ENCODE measurements around the gene CPSF3. TPM values are rescaled to one million over a fixed set of nuclear protein-coding genes. Genes with fewer than 3 reads are reported as not detected.

The CPSF3 gene
- total and polyA plus RNA-seq, 11 donors, result 12.0 to 27.5 (median 18.3) TPM

- peak overlapping the region; percentile 54 to 98 (median 94) for H3K4me3 ChIP-seq
- peak overlapping the region; percentile 90 to 98 (median 94) for H3K27ac ChIP-seq
- H3K4me1 ChIP-seq, result peaks cover 0 to 59% (median 34%) of the 10 kb centered on the region in 12 donors
- DNase-seq (peak; percentile 40 to 75 (median 60)), ATAC-seq (peak in 3 of 4 donors; percentile 11 to 37 (median 34))
- no peak for TF ChIP-seq POLR2A (IDR thresholded peaks at IDR 0.05)
- TF ChIP-seq, protein P1, sequence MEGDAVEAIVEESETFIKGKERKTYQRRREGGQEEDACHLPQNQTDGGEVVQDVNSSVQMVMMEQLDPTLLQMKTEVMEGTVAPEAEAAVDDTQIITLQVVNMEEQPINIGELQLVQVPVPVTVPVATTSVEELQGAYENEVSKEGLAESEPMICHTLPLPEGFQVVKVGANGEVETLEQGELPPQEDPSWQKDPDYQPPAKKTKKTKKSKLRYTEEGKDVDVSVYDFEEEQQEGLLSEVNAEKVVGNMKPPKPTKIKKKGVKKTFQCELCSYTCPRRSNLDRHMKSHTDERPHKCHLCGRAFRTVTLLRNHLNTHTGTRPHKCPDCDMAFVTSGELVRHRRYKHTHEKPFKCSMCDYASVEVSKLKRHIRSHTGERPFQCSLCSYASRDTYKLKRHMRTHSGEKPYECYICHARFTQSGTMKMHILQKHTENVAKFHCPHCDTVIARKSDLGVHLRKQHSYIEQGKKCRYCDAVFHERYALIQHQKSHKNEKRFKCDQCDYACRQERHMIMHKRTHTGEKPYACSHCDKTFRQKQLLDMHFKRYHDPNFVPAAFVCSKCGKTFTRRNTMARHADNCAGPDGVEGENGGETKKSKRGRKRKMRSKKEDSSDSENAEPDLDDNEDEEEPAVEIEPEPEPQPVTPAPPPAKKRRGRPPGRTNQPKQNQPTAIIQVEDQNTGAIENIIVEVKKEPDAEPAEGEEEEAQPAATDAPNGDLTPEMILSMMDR (IDR thresholded peaks at IDR 0.05), result no peak
- H3K27me3 ChIP-seq, result no peaks in the 10 kb centered on the region
- intact Hi-C loops (cut with DNase I), result loop anchor here in 5 of 10 donors (2.0 to 10.0 kb wide), 4 partner anchors 215 to 282 kb away; partner anchors contain the start of gene ASAP2 (in 3 of the 5)
- H3K9me3 ChIP-seq, result no peaks in the 10 kb centered on the region
- WGBS, 4 donors, result 3 to 14% (median 5%) methylated on average over 21 to 42 of the region's 42 CpGs
- peaks cover 0 to 16% (median 9%) of the 10 kb centered on the region in 9 donors for H3K36me3 ChIP-seq
Observed at GRCh38 chr2:9422321-9423099, 944 bp upstream of the CPSF3 start.

DNA sequence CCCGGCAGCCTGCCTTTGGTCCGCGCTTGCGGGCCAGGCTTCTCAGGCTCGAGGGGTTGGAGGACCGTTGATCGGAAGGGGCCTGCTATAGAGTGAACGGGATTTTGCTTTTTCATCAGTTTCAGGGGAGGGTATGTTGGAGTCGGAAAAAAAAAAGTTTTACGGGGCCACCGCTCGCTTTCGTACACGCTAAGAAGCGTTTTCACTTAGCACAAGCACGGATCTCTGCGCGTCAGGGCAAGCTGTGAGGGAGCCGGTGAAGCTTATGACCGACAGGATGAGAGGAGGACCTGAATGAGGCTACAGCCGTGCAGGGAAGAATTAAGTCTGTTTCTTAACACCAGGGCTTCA, 443 bp downstream of the CPSF3 start:
- intact Hi-C loops (cut with DNase I), result loop anchor here in 5 of 10 donors (2.0 to 10.0 kb wide), 4 partner anchors 217 to 283 kb away; partner anchors contain the start of gene ASAP2 (in 3 of the 5)
- H3K4me1 ChIP-seq, result peaks cover 0 to 51% (median 34%) of the 10 kb centered on the region in 12 donors

GRCh38 chr2:9424447-9425164, 1.2 kb downstream of the CPSF3 start:
- intact Hi-C loops (cut with DNase I), result loop anchor here in 5 of 10 donors (5.0 to 10.0 kb wide), 3 partner anchors 217 to 282 kb away; partner anchors contain the start of gene ASAP2 (in 3 of the 5)
- Histone ChIP-seq H3K27me3 (no peaks in the 10 kb centered on the region), H3K4me3 (peak overlapping the region in 11 of 12 donors; percentile 61 to 98 (median 94)), H3K36me3 (peaks cover 0 to 15% (median 9%) of the 10 kb centered on the region in 9 donors), H3K27ac (peak overlapping the region in 2 of 12 donors; percentile 93 to 96), H3K4me1 (peaks cover 0 to 46% (median 31%) of the 10 kb centered on the region in 12 donors), H3K9me3 (no peaks in the 10 kb centered on the region)
- DNase-seq, result no peak
- TF ChIP-seq, protein P1 (IDR thresholded peaks at IDR 0.05), result no peak
- 67 to 71% (median 69%) methylated on average over 11 of the region's 11 CpGs for WGBS, 4 donors
- ATAC-seq, result no peak

More for the DNA sequence above, 443 bp downstream of the CPSF3 start:
- TF ChIP-seq, protein P1 (IDR thresholded peaks at IDR 0.05), result no peak
- TF ChIP-seq POLR2A (IDR thresholded peaks at IDR 0.05), result no peak
- H3K4me3 ChIP-seq, result peak overlapping the region; percentile 54 to 98 (median 94)
- H3K36me3 ChIP-seq, result peaks cover 0 to 8% (median 2%) of the 10 kb centered on the region in 9 donors
- 0 to 1% (median 0%) methylated on average over 21 of the region's 21 CpGs for WGBS, 4 donors
- no peaks in the 10 kb centered on the region for H3K9me3 ChIP-seq
- DNase-seq (no peak), ATAC-seq (peak in 2 of 4 donors; percentile 10 to 16)
- H3K27ac ChIP-seq, result peak overlapping the region; percentile 90 to 98 (median 94)
- no peaks in the 10 kb centered on the region for H3K27me3 ChIP-seq
